ENCODE measurements around the gene TMA7B. TPM values are rescaled to one million over a fixed set of nuclear protein-coding genes. Genes with fewer than 3 reads are reported as not detected.

The TMA7B gene
- total RNA-seq, 1 experiment from 2014 or later = not detected

- Mint-ChIP-seq H3K4me3 (ENCODE audit: unreplicated experiment) (no peak overlapping the region), H3K4me1 (ENCODE audit: insufficient read depth, unreplicated experiment) (no peaks in the 10 kb centered on the region), H3K27ac (ENCODE audit: low read depth, unreplicated experiment) (no peak overlapping the region), H3K27me3 (ENCODE audit: insufficient read depth, unreplicated experiment) (no peaks in the 10 kb centered on the region), H3K36me3 (ENCODE audit: insufficient read depth, unreplicated experiment) (no peaks in the 10 kb centered on the region), H3K9me3 (ENCODE audit: unreplicated experiment) (no peaks in the 10 kb centered on the region)
- intact Hi-C loops (cut with micrococcal nuclease) = no loop called here
- POLR2A ChIA-PET = interaction anchor here (0.6 to 1.7 kb wide), 4 partner anchors 11 to 116 kb away, joined by 3 to 4 read pairs (median 3); no protein-coding TSS in a partner anchor
- peak; percentile 23 for DNase-seq (ENCODE audit: unreplicated experiment)
- TF ChIP-seq, protein P1, sequence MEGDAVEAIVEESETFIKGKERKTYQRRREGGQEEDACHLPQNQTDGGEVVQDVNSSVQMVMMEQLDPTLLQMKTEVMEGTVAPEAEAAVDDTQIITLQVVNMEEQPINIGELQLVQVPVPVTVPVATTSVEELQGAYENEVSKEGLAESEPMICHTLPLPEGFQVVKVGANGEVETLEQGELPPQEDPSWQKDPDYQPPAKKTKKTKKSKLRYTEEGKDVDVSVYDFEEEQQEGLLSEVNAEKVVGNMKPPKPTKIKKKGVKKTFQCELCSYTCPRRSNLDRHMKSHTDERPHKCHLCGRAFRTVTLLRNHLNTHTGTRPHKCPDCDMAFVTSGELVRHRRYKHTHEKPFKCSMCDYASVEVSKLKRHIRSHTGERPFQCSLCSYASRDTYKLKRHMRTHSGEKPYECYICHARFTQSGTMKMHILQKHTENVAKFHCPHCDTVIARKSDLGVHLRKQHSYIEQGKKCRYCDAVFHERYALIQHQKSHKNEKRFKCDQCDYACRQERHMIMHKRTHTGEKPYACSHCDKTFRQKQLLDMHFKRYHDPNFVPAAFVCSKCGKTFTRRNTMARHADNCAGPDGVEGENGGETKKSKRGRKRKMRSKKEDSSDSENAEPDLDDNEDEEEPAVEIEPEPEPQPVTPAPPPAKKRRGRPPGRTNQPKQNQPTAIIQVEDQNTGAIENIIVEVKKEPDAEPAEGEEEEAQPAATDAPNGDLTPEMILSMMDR (IDR thresholded peaks at IDR 0.05; ENCODE audit: unreplicated experiment) = no peak
- BruUV-seq (replicated peaks) = no TSS peak
- CTCF ChIA-PET = interaction anchor here (0.9 to 1.7 kb wide), 3 partner anchors 25 to 96 kb away, joined by 3 to 8 read pairs (median 4); no protein-coding TSS in a partner anchor
Measured at GRCh38 chr22:39928536-39929520, 31.4 kb upstream of the TMA7B start.

DNA sequence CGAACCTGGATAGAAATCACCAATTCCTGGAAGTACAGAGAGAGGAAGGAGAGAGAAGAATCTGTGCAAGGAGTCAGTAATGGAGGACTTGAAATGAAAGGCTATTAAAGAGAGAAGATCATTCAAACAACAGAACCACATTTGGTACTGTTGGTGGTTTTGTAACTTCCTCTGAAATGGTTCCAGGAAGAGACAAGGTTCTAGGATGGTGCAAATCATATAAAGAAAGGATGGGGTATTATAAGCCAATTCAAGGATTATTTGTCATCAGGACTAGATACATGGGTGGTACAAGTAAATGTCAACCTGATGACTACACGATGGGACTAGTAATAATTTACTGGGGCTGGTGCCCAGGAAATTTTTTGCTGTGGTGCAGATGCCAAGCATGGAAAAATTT, 28.9 kb upstream of the TMA7B start:
- DNase-seq (ENCODE audit: unreplicated experiment) = no peak
- no peaks in the 10 kb centered on the region for H3K36me3 Mint-ChIP-seq (ENCODE audit: insufficient read depth, unreplicated experiment)
- intact Hi-C loops (cut with micrococcal nuclease) = loop anchor here (10.0 kb wide), 2 partner anchors 306 to 414 kb away; partner anchors contain the start of gene ADSL

DNA sequence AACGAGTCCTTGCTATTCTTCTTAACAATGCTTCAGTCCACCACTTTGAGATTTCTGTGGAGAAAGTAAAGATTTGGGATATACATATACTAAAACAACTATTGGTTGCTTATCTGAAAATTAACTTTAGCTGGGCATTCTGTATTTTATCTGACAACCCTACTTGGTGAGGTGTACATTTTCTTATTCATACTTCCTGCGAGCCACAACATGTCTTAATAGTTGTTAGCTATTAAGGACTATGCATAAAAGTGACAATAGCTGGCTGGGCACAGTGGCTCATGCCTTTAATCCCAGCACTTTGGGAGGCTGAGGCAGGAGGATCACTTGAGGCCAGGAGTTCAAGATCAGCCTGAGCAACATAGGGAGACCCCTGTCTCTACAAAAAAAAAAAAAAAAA, 28.0 kb upstream of the TMA7B start:
- POLR2A ChIA-PET = interaction anchor here (0.6 to 1.6 kb wide), 2 partner anchors 16 to 166 kb away, joined by 3 to 4 read pairs; no protein-coding TSS in a partner anchor
- intact Hi-C loops (cut with micrococcal nuclease) = loop anchor here (2.0 to 10.0 kb wide), 3 partner anchors 91 to 413 kb away; partner anchors contain the start of gene ADSL

More for the DNA sequence above, 28.9 kb upstream of the TMA7B start:
- Mint-ChIP-seq H3K9me3 (ENCODE audit: unreplicated experiment) (no peaks in the 10 kb centered on the region), H3K4me3 (ENCODE audit: unreplicated experiment) (no peak overlapping the region), H3K27ac (ENCODE audit: low read depth, unreplicated experiment) (no peak overlapping the region), H3K27me3 (ENCODE audit: insufficient read depth, unreplicated experiment) (peaks cover 13% of the 10 kb centered on the region), H3K4me1 (ENCODE audit: insufficient read depth, unreplicated experiment) (no peaks in the 10 kb centered on the region)
- TF ChIP-seq, protein P1 (IDR thresholded peaks at IDR 0.05; ENCODE audit: unreplicated experiment) = no peak
- BruUV-seq (replicated peaks) = no TSS peak
- CTCF ChIA-PET = interaction anchor here (0.5 kb wide), 1 partner anchor 48 kb away, joined by 3 read pairs; no protein-coding TSS in a partner anchor
- POLR2A ChIA-PET = no interaction called here

More for the DNA sequence above, 28.0 kb upstream of the TMA7B start:
- TF ChIP-seq, protein P1 (IDR thresholded peaks at IDR 0.05; ENCODE audit: unreplicated experiment) = no peak
- Mint-ChIP-seq H3K27me3 (ENCODE audit: insufficient read depth, unreplicated experiment) (peaks cover 20% of the 10 kb centered on the region), H3K36me3 (ENCODE audit: insufficient read depth, unreplicated experiment) (no peaks in the 10 kb centered on the region), H3K4me3 (ENCODE audit: unreplicated experiment) (no peak overlapping the region), H3K27ac (ENCODE audit: low read depth, unreplicated experiment) (no peak overlapping the region), H3K4me1 (ENCODE audit: insufficient read depth, unreplicated experiment) (no peaks in the 10 kb centered on the region), H3K9me3 (ENCODE audit: unreplicated experiment) (no peaks in the 10 kb centered on the region)
- CTCF ChIA-PET = interaction anchor here (0.6 to 1.4 kb wide), 4 partner anchors 17 to 92 kb away, joined by 3 read pairs; no protein-coding TSS in a partner anchor
- DNase-seq (ENCODE audit: unreplicated experiment) = no peak
- BruUV-seq (replicated peaks) = no TSS peak

All from MCF 10A (cell line).